Spleen (tissue), 7 donors: ENCODE results near the gene ZNF709.
"Not testable (repeated sequence)": the region's sequence is repeated elsewhere in the genome, so short reads cannot be mapped to it uniquely, and the experiment has no call there.

ENCODE experiments used
- CTCF ChIP-seq, 11 experiments: fragments of 200-600 bp in 7 of 11; fragments of 450-650 bp in 4 of 11; sonication (generic) in 4 of 11; IDR thresholded peaks in 8 of 11; conservative IDR thresholded peaks in 3 of 11; 1 replicate in 7 of 11; 2 replicates in 4 of 11; pipeline versions ENCODE4 v1.4.0 to v1.8.0; 2016 to 2021; ENCODE audit warnings: antibody characterized with exemption in 11 of 11, inconsistent platforms in 4 of 11, mild to moderate bottlenecking in 1 of 11
- POLR2A ChIP-seq, 3 donors: fragments of 450-650 bp; IDR thresholded peaks; one replicate each; pipeline ENCODE4 v1.5.1; 2017; ENCODE audit warnings: antibody characterized with exemption in 3 of 3, mild to moderate bottlenecking in 1 of 3
- POLR2AphosphoS5 ChIP-seq, 3 donors: sonication (generic); formaldehyde crosslinking; IDR thresholded peaks; one replicate each; pipeline ENCODE4 v1.5.1; 2017; ENCODE audit warnings: antibody characterized with exemption in 3 of 3
- donor health status: DM: no; HTN: no; CAD: no; lungs with moderate emphysema.
- donor health status: DM: no; HTN: no; CAD: no.
- donor health status: DM: no; HTN: no; CAD: no.

GRCh38 chr19:12417273-12417672 lies 67.3 kb downstream of the ZNF709 start:
- not testable (repeated sequence) for TF ChIP-seq POLR2AphosphoS5 (IDR thresholded peaks at IDR 0.05); CTCF (IDR thresholded peaks at IDR 0.05 in 8 of 11, conservative IDR thresholded peaks at IDR 0.05 in 3 of 11); POLR2A (IDR thresholded peaks at IDR 0.05)
